MM.1S (cell line): ENCODE results near the gene TMEM95.

Experiments used
- CTCF ChIP-seq: fragments of 300-600 bp; sonication (generic); IDR thresholded peaks from 2 replicates; pipeline ENCODE4 v1.5.1; 2016; ENCODE audit warnings: antibody characterized with exemption, low read length, mixed read lengths
- EZH2phosphoT487 ChIP-seq: fragments of 300-600 bp; sonication (generic); IDR thresholded peaks from 2 replicates; pipeline ENCODE4 v1.6.1; 2018; ENCODE audit warnings: antibody characterized with exemption, low read length

GRCh38 chr17:7379134-7379533 lies 24.2 kb downstream of the TMEM95 start:
- TF ChIP-seq CTCF: no peak
- TF ChIP-seq EZH2phosphoT487: no peak
